HL-60 (cell line): ENCODE measurements around the gene SHOC2.

Experiments
- DNase-seq, 2 experiments: peaks; one replicate each; pipeline ENCODE4 v3.0.0-alpha.2; 2010 to 2020; ENCODE audit warnings: low read depth in 1 of 2, low spot score in 1 of 2
- H3K27ac ChIP-seq: fragments of 250-450 bp; sonication (Bioruptor Pico); replicated peaks from 2 replicates; pipeline ENCODE4 v1.5.1; 2020; ENCODE audit warnings: mild to moderate bottlenecking, moderate library complexity
- H3K27me3 ChIP-seq: fragments of 250-450 bp; sonication (Bioruptor Pico); 2 replicates; pipeline ENCODE4 v1.5.1; 2021; ENCODE audit warnings: mild to moderate bottlenecking, moderate library complexity; ENCODE audit not compliant: insufficient read depth, poor library complexity, severe bottlenecking
- H3K4me3 ChIP-seq: replicated peaks from 2 replicates; pipeline ENCODE4 v1.5.1; 2011; ENCODE audit warnings: mild to moderate bottlenecking, control low read depth, low read length; ENCODE audit not compliant: insufficient read depth
- CTCF ChIP-seq: IDR thresholded peaks from one replicate; pipeline ENCODE4 v1.5.1; 2011; ENCODE audit warnings: low read length, control low read depth, inconsistent platforms; ENCODE audit not compliant: insufficient read depth
- GABPA ChIP-seq: IDR thresholded peaks from 2 replicates; pipeline ENCODE4 v1.6.1; 2012; ENCODE audit warnings: low read depth
- POLR2AphosphoS5 ChIP-seq: IDR thresholded peaks from 2 replicates; pipeline ENCODE4 v1.6.1; 2012; ENCODE audit warnings: low read depth
- REST ChIP-seq: IDR thresholded peaks from 2 replicates; pipeline ENCODE4 v1.6.1; 2012; ENCODE audit warnings: low read depth; ENCODE audit not compliant: insufficient replicate concordance
- SPI1 ChIP-seq: IDR thresholded peaks from 2 replicates; pipeline ENCODE4 v1.6.1; 2012; ENCODE audit warnings: low read depth, mild to moderate bottlenecking, borderline replicate concordance

SHOC2 gene

GRCh38 chr10:111030042-111030750 is 110.8 kb downstream of the SHOC2 start:
- DNase-seq: no peak
- TF ChIP-seq SPI1: no peak
- no peak for TF ChIP-seq CTCF
- no peak for TF ChIP-seq POLR2AphosphoS5
- TF ChIP-seq REST: no peak
- no peak for TF ChIP-seq GABPA
- H3K27me3 ChIP-seq: no peaks in the 10 kb centered on the region
- no peak overlapping the region for H3K4me3 ChIP-seq
- H3K27ac ChIP-seq: no peak overlapping the region

GRCh38 chr10:111034598-111035310 is 115.3 kb downstream of the SHOC2 start:
- TF ChIP-seq REST (no peak), CTCF (no peak), POLR2AphosphoS5 (no peak), SPI1 (no peak)

GRCh38 chr10:111035542-111035941 is 116.1 kb downstream of the SHOC2 start:
- Histone ChIP-seq H3K4me3 (no peak overlapping the region), H3K27ac (no peak overlapping the region), H3K27me3 (no peaks in the 10 kb centered on the region)
- no peak for TF ChIP-seq SPI1
- no peak for TF ChIP-seq CTCF
- no peak for TF ChIP-seq REST
- no peak for TF ChIP-seq POLR2AphosphoS5
- TF ChIP-seq GABPA: no peak
- DNase-seq: no peak

More at GRCh38 chr10:111034598-111035310, 115.3 kb downstream of the SHOC2 start:
- DNase-seq: no peak
- no peak overlapping the region for H3K4me3 ChIP-seq
- H3K27me3 ChIP-seq: no peaks in the 10 kb centered on the region
- no peak overlapping the region for H3K27ac ChIP-seq
